ENCODE results near the gene RSPH1. TPM values are rescaled to one million over a fixed set of nuclear protein-coding genes. Genes with fewer than 3 reads are reported as not detected.
"Not testable (repeated sequence)": the region's sequence is repeated elsewhere in the genome, so short reads cannot be mapped to it uniquely, and the experiment has no call there.

RSPH1 gene
- total RNA-seq, 2 donors from 2014 or later = 0.19 TPM; not detected in 1

DNA sequence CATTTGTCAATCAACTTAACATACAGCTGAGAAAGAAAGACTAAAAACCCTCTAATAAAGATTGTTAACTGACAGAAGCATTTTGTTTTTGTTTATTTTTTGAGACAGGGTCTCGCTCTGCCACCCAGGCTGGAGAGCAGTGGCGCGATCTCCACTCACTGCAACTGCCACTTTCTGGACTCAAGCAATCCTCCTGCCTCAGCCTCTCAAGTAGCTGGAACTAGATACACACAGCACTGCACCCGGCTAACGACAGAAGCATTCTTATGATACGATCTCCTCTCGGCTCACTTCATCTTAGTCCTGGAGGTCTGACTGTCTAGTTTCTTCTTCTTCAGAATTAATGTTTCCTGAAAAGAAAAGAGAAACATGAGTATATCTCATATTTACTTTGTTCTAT lies 23.5 kb downstream of the RSPH1 start:
- DNase-seq (ENCODE audit: low spot score) = no peak
- intact Hi-C loops (cut with DNase I) = no loop called here

DNA sequence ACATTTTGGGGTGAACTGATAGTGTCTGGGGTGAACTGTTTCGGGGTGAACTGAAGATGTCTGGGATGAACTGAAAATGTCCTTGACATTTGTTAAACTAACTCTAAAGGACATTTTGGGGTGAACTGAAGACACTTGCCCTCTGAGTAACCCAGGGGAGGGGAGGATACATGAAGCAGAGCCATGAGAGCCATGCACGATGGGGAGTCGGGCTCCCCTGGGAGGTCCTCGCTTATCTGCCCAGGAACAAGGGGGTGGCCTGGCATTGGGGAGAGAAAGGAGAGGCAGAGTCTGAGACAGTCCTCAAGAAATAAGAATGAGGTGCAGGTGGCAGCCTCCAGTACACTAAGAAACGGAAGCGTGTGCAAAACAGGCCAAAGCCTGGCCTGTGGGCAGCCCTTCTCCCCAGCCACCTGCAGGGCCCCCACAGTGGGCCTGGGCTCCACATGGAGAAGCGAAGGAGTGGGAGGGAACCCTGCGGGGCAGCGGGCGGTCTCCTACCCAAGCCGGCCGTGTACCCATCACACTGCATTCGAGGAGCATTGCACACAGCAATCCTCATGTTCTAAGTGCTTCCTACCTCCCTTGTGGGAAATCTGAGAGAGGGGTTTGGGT lies 24.2 kb downstream of the RSPH1 start:
- intact Hi-C loops (cut with DNase I) = no loop called here
- DNase-seq (ENCODE audit: low spot score) = no peak

DNA sequence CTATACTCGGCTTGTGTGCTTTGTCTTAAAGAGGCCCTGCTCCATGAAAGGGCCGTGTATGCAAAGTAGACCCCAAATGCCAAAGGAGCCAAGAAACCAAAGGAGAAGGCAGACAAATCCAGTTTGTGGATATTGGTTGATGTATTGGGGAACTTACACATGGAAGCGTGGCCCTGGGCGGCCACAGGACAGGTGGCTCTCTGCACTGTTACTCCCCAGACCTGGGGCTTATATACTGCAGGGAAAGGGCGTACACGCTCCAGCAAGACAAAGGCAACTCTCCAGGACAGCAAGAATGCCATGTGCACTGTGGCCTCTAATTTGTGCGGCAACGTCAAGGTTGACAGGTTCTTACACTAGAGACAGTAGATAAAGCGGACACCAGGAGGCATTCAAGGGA lies 24.8 kb downstream of the RSPH1 start:
- intact Hi-C loops (cut with DNase I) = no loop called here
- DNase-seq (ENCODE audit: low spot score) = no peak

DNA sequence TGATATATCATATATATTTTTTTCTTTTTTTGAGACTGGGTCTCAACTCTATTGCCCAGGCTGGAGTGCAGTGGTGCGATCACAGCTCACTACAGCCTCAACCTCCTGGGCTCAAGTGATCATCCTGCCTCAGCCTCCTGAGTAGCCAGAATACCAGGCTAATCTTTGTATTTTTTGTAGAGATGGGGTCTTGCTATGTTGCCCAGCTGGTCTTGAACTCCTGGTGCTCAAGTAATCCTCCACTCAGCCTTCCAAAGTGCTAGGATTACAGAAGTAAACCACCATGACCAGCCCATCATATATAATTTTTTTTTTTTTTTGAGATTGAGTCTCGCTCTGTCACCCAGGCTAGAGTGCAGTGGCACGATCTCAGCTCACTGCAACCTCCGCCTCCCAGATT lies 26.3 kb downstream of the RSPH1 start:
- intact Hi-C loops (cut with DNase I); DNase-seq (ENCODE audit: low spot score): not testable (repeated sequence)

DNA sequence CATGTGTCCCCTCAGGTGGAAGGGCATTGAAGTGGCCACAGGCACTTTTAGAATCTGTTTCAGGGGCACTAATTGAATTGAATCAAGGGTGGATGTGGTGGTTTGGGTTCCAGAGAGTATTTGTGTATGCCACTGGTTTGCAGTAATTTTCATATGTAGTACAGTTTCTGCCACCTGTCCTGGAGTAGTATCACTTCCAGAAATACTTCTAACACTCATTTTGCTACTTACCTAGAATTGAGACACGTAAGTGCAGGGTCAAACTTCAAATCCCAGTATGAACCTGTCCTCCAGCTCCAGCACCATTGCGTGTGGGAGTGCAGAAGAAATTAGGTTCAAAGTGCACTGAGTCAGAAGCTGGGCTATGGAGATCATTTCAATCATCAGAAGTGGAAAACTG lies 26.8 kb downstream of the RSPH1 start:
- no peak for DNase-seq (ENCODE audit: low spot score)
- intact Hi-C loops (cut with DNase I) = no loop called here

DNA sequence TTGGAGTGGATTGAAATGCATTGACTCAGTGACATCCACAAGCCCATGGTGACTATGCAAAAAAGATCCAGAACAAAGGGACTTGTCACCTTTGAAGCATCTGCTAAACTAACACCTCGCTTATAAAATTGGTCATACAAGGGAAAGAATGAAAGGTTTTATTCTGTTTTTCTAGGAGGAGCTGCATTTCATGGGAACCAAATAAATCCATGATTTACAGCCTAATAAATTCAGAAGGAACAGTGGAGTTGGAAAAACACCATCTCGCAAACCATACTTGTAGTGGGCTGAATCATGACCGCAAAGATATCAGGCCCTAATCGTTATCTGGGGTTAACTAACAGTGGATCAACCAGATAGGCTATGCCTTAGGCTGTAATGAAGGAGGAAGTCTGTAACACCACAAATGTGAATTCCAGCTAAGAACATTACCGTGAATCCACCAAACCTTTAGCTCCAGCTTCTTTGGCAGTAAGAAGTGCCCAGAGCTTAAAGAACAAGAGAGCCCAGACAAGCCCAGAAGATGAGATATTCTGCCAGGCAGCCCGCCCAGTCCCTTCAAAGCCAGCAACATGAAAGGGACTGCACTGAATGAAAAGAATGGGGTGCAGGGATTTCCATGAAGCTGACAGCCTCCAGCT lies 27.4 kb downstream of the RSPH1 start:
- no peak for DNase-seq (ENCODE audit: low spot score)
- intact Hi-C loops (cut with DNase I) = no loop called here

DNA sequence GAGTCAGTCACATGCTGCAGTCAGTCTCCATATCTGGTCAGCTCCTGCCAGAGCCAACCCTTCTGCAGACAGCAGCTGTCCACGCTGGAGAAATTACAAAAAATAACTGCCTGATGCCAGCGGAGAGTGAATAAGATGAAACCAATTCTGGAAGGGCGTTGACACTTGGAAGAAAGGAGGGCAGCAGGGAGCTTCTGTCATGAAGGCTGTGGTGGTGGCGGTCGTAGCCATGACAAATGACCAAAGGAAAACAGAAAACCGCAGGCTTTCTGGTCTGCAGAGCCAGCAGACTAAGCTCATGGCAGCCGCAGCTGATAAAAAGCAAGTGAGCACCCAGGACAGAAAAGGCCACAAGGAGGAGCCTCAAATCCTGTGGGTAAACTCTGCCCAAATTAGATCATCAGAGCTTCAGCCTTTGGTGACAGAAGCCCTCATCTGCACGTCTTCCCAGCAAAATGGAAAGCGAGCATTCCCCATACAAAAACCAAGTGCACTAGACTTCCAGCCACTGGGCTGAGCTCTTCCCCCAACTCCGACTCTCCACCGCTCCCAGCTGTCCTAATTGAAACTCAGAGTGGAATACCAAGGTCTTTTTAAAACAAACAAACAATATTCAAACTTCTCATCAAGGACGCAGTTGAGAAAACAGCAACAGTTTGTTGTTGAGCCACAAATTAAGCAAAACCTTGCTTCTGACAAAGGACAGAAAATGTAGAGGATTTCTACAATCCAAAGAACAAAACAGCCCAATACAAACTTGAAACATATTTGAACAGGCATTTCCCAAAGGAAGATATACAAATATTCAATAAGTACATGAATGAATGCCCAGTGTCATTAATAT lies 28.7 kb downstream of the RSPH1 start:
- intact Hi-C loops (cut with DNase I) = no loop called here
- DNase-seq (ENCODE audit: low spot score) = no peak

DNA sequence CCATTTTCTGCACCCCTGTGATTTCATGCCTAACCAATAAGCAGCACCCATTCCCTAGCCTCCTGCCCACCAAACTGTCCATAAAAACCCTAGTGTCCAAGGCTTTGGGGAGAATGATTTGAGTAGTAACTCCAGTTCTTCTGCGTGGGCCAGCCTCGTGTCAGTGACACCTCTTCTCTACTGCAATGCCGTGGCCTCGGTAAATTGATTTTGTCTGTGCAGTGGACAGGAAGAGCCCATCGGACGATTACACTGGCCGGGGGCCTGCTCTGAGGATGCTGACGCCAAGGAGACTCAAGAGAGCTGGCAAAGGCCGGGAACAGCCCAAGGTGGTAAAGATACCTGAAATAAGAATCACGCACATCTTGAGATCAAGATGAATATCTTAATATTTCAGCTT lies 29.3 kb downstream of the RSPH1 start:
- intact Hi-C loops (cut with DNase I) = no loop called here
- no peak for DNase-seq (ENCODE audit: low spot score)

DNA sequence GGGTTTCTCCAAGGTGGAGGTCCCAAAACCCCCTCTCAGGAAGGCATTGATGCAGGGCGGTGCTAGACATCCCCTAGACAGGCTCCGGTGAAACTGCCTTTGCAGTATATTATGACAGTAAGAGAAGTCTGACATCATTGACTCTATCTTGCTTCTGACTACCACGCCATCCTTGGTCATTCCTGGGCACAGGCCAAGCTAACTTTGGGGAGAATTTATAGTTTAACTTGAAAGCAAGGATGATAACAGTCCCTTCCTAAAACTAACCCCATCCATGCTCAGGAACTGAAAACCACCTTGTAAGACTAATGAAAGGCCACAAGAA lies 30.3 kb downstream of the RSPH1 start:
- no peak for DNase-seq (ENCODE audit: low spot score)
- intact Hi-C loops (cut with DNase I) = no loop called here

DNA sequence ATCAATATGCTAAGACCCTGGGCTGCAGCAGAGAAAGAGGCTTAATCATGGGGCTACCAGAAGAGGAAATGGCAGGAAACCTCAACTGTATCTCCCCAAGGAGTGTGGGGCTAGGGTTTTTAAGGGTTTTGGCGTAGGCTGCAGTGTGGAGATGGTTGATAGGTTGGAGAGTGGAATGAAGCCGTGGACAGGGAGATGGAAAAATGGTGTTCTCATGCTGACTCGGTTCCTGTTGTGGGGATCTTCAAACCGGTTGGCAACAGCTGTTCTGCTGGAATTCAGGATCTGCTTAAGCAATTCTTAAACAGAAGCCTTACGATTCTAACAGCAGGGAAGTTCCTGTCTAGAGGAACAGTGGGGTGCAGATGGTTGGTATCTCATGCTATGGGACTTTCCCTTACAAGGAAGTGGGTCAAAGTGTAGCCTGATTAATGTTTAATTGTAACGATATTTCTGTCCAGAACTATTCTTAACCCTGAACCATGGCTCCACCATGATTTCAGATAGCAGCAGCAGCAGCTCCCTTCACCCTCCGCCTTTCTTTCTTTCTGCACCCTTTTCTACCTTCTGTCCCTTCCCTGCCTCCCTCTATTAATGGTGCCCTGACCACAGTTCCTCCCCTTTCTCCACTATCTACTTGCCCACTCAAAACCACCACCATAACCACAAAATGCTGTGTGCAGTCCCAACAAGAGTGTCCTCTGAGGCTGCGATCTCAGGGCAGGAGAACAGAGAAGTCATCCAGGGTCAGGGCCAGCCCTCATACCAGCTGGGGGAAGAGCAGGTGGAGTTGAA lies 30.8 kb downstream of the RSPH1 start:
- DNase-seq (ENCODE audit: low spot score) = no peak
- intact Hi-C loops (cut with DNase I) = no loop called here

DNA sequence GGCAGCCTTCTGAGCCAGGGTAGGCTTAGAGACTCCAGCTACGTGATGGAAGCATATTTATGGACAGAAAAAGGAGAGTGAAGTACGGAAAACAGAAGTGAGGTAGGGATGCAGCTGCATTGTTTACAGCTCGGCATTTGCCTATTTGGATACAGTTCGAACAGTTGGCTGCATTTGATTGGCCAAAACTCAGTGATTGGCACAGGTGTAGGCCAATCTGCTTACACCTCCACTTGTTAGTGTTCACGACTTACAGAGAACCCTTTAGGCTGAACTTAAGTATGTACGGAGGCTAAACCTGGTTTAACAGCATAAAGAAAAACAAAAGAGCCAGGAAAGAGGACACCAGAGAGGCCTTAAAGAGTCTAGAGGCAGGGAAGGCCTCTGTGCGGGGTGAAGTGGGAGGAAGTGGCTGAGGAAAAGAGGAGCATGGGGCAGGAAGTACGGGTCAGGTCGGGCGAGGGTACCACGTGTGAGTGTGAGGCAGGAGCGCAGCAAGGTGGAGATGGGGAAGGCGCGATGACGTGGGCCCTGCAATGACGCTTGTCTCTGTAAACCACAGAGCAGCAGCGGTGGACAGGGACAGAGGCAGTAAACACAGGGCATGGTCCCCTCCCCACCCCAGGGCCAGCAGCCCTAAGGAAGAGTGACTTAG lies 32.0 kb downstream of the RSPH1 start:
- no peak for DNase-seq (ENCODE audit: low spot score)
- intact Hi-C loops (cut with DNase I) = no loop called here

DNA sequence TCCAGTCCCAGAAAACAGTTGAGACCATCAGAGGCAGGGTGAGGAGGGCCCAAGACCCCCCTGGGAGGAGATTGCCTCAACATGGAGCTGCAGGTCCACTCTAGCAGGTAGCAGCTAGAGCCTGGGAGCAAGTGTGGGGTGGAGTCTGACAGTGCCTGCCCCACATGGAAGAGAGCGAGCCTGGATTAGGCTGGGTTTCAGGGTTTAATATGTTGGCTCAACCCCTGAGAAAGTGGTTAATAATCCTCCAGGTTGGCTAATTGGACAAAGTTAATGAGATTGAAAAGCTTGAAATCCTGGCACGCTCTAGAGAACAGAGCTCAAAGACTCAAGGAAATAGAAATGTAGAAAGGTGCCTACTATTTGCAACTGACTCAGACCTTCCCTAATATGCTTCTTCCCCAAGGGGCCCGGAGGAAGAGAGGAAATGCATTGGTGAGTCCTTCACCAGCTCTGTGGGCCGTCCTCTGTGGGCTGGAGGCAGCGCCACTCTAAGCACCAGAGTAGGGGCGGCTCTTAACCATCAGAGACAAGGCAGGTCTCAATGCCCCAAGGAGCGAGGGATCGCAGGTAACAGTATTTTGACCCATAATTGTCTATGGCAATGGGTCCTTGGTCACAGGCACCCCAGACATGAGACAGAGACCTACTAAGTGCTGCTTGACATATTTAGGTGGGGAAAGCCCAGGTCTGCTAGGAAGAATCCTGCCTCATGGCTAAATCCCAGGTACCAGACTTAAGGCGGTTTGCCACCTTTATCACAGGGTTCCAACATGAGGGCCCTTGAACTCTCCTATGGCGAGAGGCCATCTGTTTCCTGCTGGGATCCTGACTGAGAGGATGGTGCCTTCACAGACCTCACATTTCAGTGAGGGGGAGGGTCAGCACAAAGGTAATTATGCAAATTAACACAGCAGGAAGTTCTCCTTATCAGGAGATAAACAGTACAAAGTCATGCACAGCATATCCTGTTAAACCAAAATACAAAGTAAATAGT lies 33.8 kb downstream of the RSPH1 start:
- peak; percentile 75 for DNase-seq (ENCODE audit: low spot score)
- intact Hi-C loops (cut with DNase I) = no loop called here

DNA sequence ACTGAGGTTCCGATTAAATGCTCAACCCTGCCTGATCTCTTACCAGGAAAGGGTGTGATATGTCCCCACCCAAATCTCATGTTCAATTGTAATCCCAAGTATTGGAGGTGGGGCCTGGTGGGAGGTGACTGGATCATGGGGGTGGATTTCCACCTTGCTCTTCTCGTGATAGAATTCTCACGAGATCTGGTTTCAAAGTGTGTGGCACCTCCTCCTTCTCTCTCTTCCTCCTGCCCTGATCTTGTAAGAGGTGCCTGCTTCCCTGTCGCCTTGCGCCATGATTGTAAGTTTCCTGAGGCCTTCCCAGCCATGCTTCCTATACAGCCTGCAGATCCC lies 34.9 kb downstream of the RSPH1 start:
- intact Hi-C loops (cut with DNase I) = no loop called here
- no peak for DNase-seq (ENCODE audit: low spot score)

DNA sequence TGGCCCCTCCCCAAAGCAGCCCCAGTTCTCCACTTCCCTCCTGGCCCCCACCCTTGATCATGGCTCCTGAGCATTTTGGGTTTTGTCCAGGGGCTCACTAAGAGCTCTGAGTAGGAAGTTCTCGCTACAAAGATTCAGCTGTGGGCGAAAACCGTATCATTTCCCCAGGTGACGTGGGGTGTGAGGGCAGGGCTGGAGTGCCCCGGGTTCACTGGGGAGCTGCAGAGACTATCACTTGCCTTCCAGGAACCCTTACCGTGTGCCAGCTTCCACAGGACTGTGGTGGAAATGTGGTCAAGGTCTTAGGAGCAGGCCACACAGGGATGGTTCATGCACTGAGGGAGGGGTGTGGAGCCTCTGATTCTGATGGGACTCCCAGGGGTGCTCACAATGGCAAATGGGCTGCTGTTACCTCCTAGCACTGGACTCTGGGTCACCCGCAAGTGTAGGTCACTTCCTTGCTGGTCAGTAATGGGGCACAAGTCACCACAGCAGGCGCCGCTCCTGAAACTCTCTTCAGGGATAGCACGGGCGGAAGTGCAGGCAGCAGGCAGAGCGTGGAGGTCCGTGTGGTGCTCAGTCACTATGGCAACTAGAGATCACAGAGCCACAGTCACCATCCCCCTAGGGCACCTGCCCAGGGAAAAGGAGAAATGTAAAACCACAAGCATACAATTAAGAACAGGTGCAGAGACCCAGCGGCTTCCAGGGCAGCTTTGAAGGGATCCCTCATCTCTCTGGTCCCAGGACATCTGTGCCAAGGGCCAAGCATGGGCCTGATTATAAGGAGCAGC lies 35.4 kb downstream of the RSPH1 start:
- peak; percentile 68 for DNase-seq (ENCODE audit: low spot score)
- intact Hi-C loops (cut with DNase I) = no loop called here

DNA sequence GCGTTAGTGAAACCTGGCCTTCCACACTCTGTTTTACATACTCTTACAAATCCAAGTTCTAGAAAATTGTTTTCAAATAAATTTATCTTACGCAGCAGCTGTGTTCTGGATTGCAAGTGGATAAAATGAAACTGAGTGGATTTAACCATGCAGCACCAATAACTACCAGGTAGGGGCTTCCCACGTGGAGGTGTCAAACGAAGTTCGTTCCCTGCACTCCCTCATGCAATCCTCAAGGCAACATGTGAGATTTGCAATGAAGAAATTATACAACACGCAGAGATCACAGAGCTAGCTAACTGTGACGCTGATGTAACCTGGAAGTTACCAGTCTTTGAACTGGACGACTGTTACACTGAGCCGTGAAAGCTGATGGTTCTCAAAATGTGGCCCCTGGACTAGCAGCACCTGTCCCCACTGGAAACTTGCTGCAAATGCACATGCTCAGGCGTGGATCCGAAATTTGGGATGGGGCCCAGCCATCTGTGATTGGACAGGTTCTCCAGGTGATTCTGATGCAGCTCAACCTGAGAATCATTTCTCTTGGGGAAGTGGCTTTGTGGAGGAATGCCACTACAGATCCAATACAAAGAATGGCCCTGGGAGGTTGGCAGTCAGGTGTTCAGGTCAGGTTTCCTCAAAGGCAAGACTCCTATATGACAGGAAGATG lies 36.3 kb downstream of the RSPH1 start:
- DNase-seq (ENCODE audit: low spot score) = peak; percentile 69

DNA sequence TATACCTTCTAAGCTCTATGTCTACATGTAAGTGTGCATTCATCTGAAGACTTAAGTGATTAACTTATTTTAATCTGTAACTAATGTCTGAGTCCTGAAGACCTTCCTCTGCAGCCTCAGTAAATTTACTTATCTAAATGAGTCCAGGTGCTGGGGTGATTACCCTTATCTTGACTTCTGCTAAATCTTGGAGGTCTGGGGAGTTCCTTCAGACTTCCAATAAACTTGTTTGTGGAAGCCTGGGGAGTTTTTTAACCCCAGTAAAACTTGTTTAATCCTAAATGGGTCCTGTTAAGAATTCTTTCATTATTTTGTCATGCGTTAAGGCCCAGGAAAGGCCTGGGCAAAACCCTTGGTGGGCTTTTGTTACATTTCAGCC lies 37.0 kb downstream of the RSPH1 start:
- intact Hi-C loops (cut with DNase I) = loop anchor here in 1 of 2 donors (10.0 kb wide), 1 partner anchor 314 kb away; no protein-coding TSS in a partner anchor
- DNase-seq (ENCODE audit: low spot score) = no peak

More for the DNA sequence above, 36.3 kb downstream of the RSPH1 start:
- intact Hi-C loops (cut with DNase I) = loop anchor here in 1 of 2 donors (10.0 kb wide), 1 partner anchor 315 kb away; no protein-coding TSS in a partner anchor

DNA sequence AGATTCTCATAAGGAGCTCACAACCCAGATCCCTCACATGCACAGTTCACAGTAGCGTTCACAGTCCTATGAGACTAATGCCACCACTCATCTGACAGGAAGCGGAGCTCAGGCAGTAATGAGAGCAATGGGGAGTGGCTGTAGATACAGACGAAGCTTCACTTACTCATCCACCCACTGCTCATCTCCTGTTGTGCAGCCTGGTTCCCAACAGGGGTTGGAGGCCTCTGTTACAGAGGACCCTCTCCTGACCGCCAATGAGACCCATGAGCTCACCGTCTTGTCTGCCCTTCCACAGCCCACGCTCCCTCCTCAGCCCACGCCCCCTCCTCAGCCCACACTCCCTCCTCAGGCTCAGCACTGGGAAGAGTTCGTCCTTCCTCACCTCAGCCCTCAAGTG lies 39.6 kb downstream of the RSPH1 start:
- no peak for DNase-seq (ENCODE audit: low spot score)
- intact Hi-C loops (cut with DNase I) = loop anchor here in 1 of 2 donors (10.0 kb wide), 1 partner anchor 312 kb away; no protein-coding TSS in a partner anchor

Data from posterior vena cava (tissue), 2 donors.